ENCODE results near the gene GSK3A. TPM values are rescaled to one million over a fixed set of nuclear protein-coding genes. Genes with fewer than 3 reads are reported as not detected.
A peak's percentile ranks its signal among the peaks of the same experiment; 100 is the strongest.

Gene GSK3A
- total and polyA plus RNA-seq, 9 of the 15 experiments (the other 6 are each of a cell fraction or from before 2014, with no cell fraction given): 0.62 to 90.7 (median 33.3) TPM

GRCh38 chr19:42242512-42243409, at the start of gene GSK3A (continued):
- TF ChIP-seq MXI1 (IDR thresholded peaks at IDR 0.05; ENCODE audit: low read depth, low read length): peak; percentile 88
- no peak for TF ChIP-seq DNMT1 (IDR thresholded peaks at IDR 0.05)
- no peak for TF ChIP-seq ZSCAN29 (IDR thresholded peaks at IDR 0.05)
- TF ChIP-seq SMAD1 (IDR thresholded peaks at IDR 0.05; ENCODE audit: low read depth, low read length, partially characterized antibody): peak; percentile 77
- TF ChIP-seq COPS2 (conservative IDR thresholded peaks at IDR 0.05): no peak
- no peak for TF ChIP-seq ZNF696 (CRISPR knock-in tag; conservative IDR thresholded peaks at IDR 0.05)
- TF ChIP-seq CBFA2T3 (IDR thresholded peaks at IDR 0.05): no peak
- TF ChIP-seq ARNT (IDR thresholded peaks at IDR 0.05): peak in 1 of 2 experiments; percentile 94; a peak in 2 of 4 replicates
- no peak; the same call in 1 of the 2 replicates for TF ChIP-seq E2F1 (CRISPR knock-in tag; IDR thresholded peaks at IDR 0.05)
- no peak for TF ChIP-seq TOE1 (IDR thresholded peaks at IDR 0.05; ENCODE audit: borderline replicate concordance)
- TF ChIP-seq TOE1 (CRISPR knock-in tag; IDR thresholded peaks at IDR 0.05; ENCODE audit: borderline replicate concordance, low read depth): no peak
- TF ChIP-seq ZC3H8 (IDR thresholded peaks at IDR 0.05): no peak
- TF ChIP-seq PRDM10 (IDR thresholded peaks at IDR 0.05; ENCODE audit: partially characterized antibody): peak; percentile 59
- TF ChIP-seq ZBTB9 (CRISPR knock-in tag; IDR thresholded peaks at IDR 0.05): peak; percentile 66; the same call in 1 of the 2 replicates
